Transverse colon (tissue), 4 donors: Measurements from ENCODE around the gene ZDHHC22. TPM values are rescaled to one million over a fixed set of nuclear protein-coding genes. Genes with fewer than 3 reads are reported as not detected.

ENCODE experiments used
- DNase-seq: peaks from one replicate; pipeline ENCODE4 v3.0.0-alpha.2; 2019
- H3K27ac ChIP-seq, 4 donors: fragments of 200-600 bp; sonication (generic); 2 replicates each; pipeline ENCODE4 v1.5.1; 2016 to 2018; ENCODE audit warnings: inconsistent platforms in 4 of 4
- H3K27me3 ChIP-seq: fragments of 200-600 bp; sonication (generic); 2 replicates; pipeline ENCODE4 v1.5.1; 2017; ENCODE audit warnings: inconsistent platforms
- H3K36me3 ChIP-seq, 4 donors: fragments of 200-600 bp; sonication (generic); 2 replicates each; pipeline ENCODE4 v1.5.1; 2017 to 2019; ENCODE audit warnings: inconsistent platforms in 4 of 4
- H3K4me1 ChIP-seq, 4 donors: fragments of 200-600 bp; sonication (generic); 2 replicates each; pipeline ENCODE4 v1.5.1; 2017 to 2020; ENCODE audit warnings: inconsistent platforms in 4 of 4
- H3K4me3 ChIP-seq, 4 donors: fragments of 200-600 bp; sonication (generic); 1 replicate in 1 of 4; 2 replicates in 3 of 4; pipeline versions ENCODE4 v1.5.1 to v1.6.1; 2017 to 2019; ENCODE audit warnings: inconsistent platforms in 4 of 4
- H3K9me3 ChIP-seq, 2 donors: fragments of 200-600 bp; sonication (generic); 2 replicates each; pipeline ENCODE4 v1.5.1; 2017 to 2019; ENCODE audit warnings: inconsistent platforms in 2 of 2
- EP300 ChIP-seq: sonication (generic); formaldehyde crosslinking; IDR thresholded peaks from one replicate; pipeline ENCODE4 v1.6.1; 2017; ENCODE audit warnings: antibody characterized with exemption, low read depth
- POLR2A ChIP-seq: fragments of 450-650 bp; IDR thresholded peaks from one replicate; pipeline ENCODE4 v1.6.1; 2016; ENCODE audit warnings: antibody characterized with exemption, mild to moderate bottlenecking, moderate library complexity
- POLR2AphosphoS5 ChIP-seq, 3 donors: sonication (generic); formaldehyde crosslinking; IDR thresholded peaks; one replicate each; pipeline ENCODE4 v1.6.1; 2016; ENCODE audit warnings: antibody characterized with exemption in 3 of 3
- WGBS, 2 donors: methylation state at CpG; one replicate each; pipeline ENCODE4 v1.1.5; 2018; ENCODE audit warnings: low coverage in 1 of 2; 5-methylcytosine and 5-hydroxymethylcytosine counted together
- in situ Hi-C, 4 donors: fragments of 200-750 bp; cut with MboI; loops; one replicate each; pipeline versions ENCODE4 v1.15.0 to v1.15.1; 2017; ENCODE audit warnings: low sequenced_read_pairs in 3 of 4, low pct_ligation_motif_present in 1 of 4, low pct_unique_long_range_greater_than_20kb in 1 of 4
- intact Hi-C: fragments of 100-400 bp; cut with DNase I; formaldehyde crosslinking; loops from one replicate; pipeline ENCODE4 v1.15.1; 2023; ENCODE audit warnings: low total_unique reads
- total RNA-seq, 4 donors: library from RNA; depleted of rRNA; stranded (reverse); fragments of >200 nt; gene quantifications; one replicate each; pipeline ENCODE4 v1.1.0, GENCODE V29; 2016
- TF ChIP-seq, protein P1 (sequence below), 5 experiments: fragments of 200-600 bp in 3 of 5; fragments of 450-650 bp in 2 of 5; sonication (generic) in 3 of 5; IDR thresholded peaks; 1 replicate in 2 of 5; 2 replicates in 3 of 5; pipeline ENCODE4 v1.5.1; 2016 to 2017; ENCODE audit warnings: antibody characterized with exemption in 5 of 5, inconsistent platforms in 3 of 5, mild to moderate bottlenecking in 2 of 5, moderate library complexity in 1 of 5

The ZDHHC22 gene
- total RNA-seq, 4 donors from 2014 or later, result 0.14 TPM; not detected in 3

- Histone ChIP-seq H3K27ac (no peak overlapping the region), H3K4me1 (peaks cover 25 to 51% (median 29%) of the 10 kb centered on the region in 4 donors), H3K27me3 (no peaks in the 10 kb centered on the region), H3K9me3 (no peaks in the 10 kb centered on the region), H3K36me3 (peaks cover 0 to 41% (median 16%) of the 10 kb centered on the region in 4 donors), H3K4me3 (no peak overlapping the region)
- TF ChIP-seq POLR2AphosphoS5 (IDR thresholded peaks at IDR 0.05) (no peak), EP300 (no peak), POLR2A (no peak)
- TF ChIP-seq, protein P1, sequence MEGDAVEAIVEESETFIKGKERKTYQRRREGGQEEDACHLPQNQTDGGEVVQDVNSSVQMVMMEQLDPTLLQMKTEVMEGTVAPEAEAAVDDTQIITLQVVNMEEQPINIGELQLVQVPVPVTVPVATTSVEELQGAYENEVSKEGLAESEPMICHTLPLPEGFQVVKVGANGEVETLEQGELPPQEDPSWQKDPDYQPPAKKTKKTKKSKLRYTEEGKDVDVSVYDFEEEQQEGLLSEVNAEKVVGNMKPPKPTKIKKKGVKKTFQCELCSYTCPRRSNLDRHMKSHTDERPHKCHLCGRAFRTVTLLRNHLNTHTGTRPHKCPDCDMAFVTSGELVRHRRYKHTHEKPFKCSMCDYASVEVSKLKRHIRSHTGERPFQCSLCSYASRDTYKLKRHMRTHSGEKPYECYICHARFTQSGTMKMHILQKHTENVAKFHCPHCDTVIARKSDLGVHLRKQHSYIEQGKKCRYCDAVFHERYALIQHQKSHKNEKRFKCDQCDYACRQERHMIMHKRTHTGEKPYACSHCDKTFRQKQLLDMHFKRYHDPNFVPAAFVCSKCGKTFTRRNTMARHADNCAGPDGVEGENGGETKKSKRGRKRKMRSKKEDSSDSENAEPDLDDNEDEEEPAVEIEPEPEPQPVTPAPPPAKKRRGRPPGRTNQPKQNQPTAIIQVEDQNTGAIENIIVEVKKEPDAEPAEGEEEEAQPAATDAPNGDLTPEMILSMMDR (IDR thresholded peaks at IDR 0.05), result no peak
- in situ Hi-C loops, result no loop called here
- intact Hi-C loops, result no loop called here
- no peak for DNase-seq
- WGBS, 2 donors, result 76 to 88% methylated on average over 2 of the region's 2 CpGs
These were observed 34.4 kb downstream of the ZDHHC22 start for GRCh38 chr14:77107228-77107627.

GRCh38 chr14:77106666-77107065 lies 34.9 kb downstream of the ZDHHC22 start:
- H3K36me3 ChIP-seq, result peaks cover 0 to 35% (median 13%) of the 10 kb centered on the region in 4 donors
- WGBS, 2 donors, result 45 to 79% methylated on average over 2 to 3 of the region's 3 CpGs

DNA sequence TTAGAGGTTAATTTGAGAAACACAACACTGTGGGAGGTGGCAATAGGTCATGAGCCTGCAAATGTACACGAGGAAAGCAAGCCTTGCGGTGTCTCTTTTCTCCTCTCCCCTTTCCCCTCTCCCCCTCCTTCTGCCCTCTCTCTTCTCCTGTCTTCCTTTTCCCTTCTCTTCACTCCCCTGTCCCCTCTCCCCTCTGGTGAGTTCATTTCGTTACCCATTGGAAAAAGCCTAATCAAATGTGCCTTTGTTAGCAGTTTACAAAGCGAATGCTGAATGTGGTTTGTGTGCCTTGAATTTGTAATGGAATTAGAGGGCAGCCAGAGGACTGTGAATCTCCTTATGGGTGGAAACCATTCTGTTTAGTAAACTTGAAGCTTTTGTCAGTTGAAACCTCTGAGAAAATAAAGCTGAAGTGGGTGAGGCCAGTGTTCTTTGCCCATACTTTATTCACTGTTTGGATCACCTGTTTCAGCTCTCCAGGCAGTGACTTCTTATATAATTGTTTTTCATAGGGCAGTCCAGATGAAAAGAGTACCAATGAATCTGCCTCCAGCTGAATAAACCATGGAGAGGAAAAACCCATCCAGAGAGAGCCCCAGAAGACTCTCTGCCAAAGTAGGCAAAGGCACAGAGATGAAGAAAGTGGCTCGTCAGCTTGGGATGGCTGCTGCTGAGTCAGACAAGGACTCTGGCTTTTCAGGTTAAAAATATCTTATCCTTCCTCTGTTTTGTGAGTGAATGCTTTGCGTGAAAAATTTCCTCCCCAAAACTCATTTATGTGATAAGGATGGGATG lies 36.2 kb downstream of the ZDHHC22 start:
- no peak for TF ChIP-seq POLR2A
- no peak for TF ChIP-seq EP300
- TF ChIP-seq POLR2AphosphoS5 (IDR thresholded peaks at IDR 0.05), result no peak
- 76 to 80% methylated on average over 6 of the region's 6 CpGs for WGBS, 2 donors

More at GRCh38 chr14:77106666-77107065, 34.9 kb downstream of the ZDHHC22 start:
- TF ChIP-seq POLR2A, result no peak
- TF ChIP-seq EP300, result no peak
- TF ChIP-seq, protein P1 (IDR thresholded peaks at IDR 0.05), result no peak
- no peak for TF ChIP-seq POLR2AphosphoS5 (IDR thresholded peaks at IDR 0.05)
- H3K4me3 ChIP-seq, result no peak overlapping the region
- H3K27me3 ChIP-seq, result no peaks in the 10 kb centered on the region
- peaks cover 28 to 57% (median 33%) of the 10 kb centered on the region in 4 donors for H3K4me1 ChIP-seq
- intact Hi-C loops (no loop called here), in situ Hi-C loops (no loop called here)
- no peak for DNase-seq
- H3K9me3 ChIP-seq, result no peaks in the 10 kb centered on the region
- no peak overlapping the region for H3K27ac ChIP-seq

DNA sequence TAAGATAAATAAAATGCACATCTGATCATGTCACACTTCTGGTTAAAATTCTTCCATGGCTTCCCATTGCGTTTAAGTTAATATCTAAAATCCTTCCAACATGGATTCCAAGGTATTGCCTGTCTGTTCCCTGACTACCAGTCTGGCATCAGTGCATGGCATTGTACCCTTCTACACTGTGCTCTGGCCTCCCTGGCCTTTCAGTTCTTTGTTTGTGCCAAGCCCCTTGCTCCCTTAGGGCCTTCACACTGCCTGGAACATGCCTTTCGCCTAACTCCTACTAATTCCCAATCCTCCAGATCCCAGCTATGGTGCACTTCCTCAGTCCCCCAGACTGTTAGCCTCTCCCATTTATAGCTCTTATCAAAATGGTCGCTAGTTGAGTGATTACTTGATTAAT lies 37.2 kb downstream of the ZDHHC22 start:
- H3K36me3 ChIP-seq, result peaks cover 0 to 22% (median 10%) of the 10 kb centered on the region in 4 donors
- no peak for DNase-seq
- no peaks in the 10 kb centered on the region for H3K9me3 ChIP-seq
- H3K27me3 ChIP-seq, result no peaks in the 10 kb centered on the region
- H3K27ac ChIP-seq, result peak overlapping the region; percentile 30 to 97 (median 69)
- peaks cover 28 to 69% (median 54%) of the 10 kb centered on the region in 4 donors for H3K4me1 ChIP-seq
- no peak overlapping the region for H3K4me3 ChIP-seq
- intact Hi-C loops (no loop called here), in situ Hi-C loops (no loop called here)
- TF ChIP-seq POLR2A, result no peak
- no peak for TF ChIP-seq EP300
- TF ChIP-seq POLR2AphosphoS5 (IDR thresholded peaks at IDR 0.05), result no peak
- TF ChIP-seq, protein P1 (IDR thresholded peaks at IDR 0.05), result no peak
- WGBS, 2 donors, result 76 to 84% methylated on average over 2 to 3 of the region's 3 CpGs

More for the DNA sequence above, 36.2 kb downstream of the ZDHHC22 start:
- Histone ChIP-seq H3K36me3 (peaks cover 0 to 26% (median 12%) of the 10 kb centered on the region in 4 donors), H3K9me3 (no peaks in the 10 kb centered on the region), H3K4me1 (peaks cover 34 to 67% (median 46%) of the 10 kb centered on the region in 4 donors), H3K27ac (peak overlapping the region; percentile 30 to 97 (median 69)), H3K27me3 (no peaks in the 10 kb centered on the region), H3K4me3 (no peak overlapping the region)
- no peak for DNase-seq
- intact Hi-C loops, result no loop called here
- in situ Hi-C loops, result no loop called here
